Kasumi-1 (cell line): ENCODE data around the gene MT1F.
"Not testable (repeated sequence)": the region's sequence is repeated elsewhere in the genome, so short reads cannot be mapped to it uniquely, and the experiment has no call there.

Experiments used
- DNase-seq, 2 experiments: peaks; one replicate each; lab custom pipeline; 2025; lab: John Stamatoyannopoulos, UW

The MT1F gene

GRCh38 chr16:56657555-56658326 is at the start of gene MT1F:
Gene MT1F, plus strand, starts transcription at chr16:56657959. Its CDS starts 100 bp downstream, at chr16:56658059.
- DNase-seq = no peak

GRCh38 chr16:56608043-56608875 is 49.5 kb upstream of the MT1F start, which contains the start of gene MT2A:
Gene MT2A, plus strand, starts transcription at chr16:56608584. Its CDS starts 72 bp downstream, at chr16:56608656.
- peak; percentile 97 to 99 for DNase-seq

GRCh38 chr16:56608876-56609462 is 48.8 kb upstream of the MT1F start:
- peak in 1 of 2 experiments; percentile 44 for DNase-seq

GRCh38 chr16:56609463-56609921 is 48.3 kb upstream of the MT1F start:
- DNase-seq = peak; percentile 81 to 85

GRCh38 chr16:56610017-56610608 is 47.6 kb upstream of the MT1F start:
- DNase-seq = peak; percentile 66 to 73

GRCh38 chr16:56610609-56611111 is 47.1 kb upstream of the MT1F start:
- DNase-seq = peak in 1 of 2 experiments; percentile 51

- no peak for DNase-seq
Measured at GRCh38 chr16:56611281-56611833, 46.4 kb upstream of the MT1F start.

- no peak for DNase-seq
Measured at GRCh38 chr16:56613706-56614105, 44.1 kb upstream of the MT1F start.

- no peak for DNase-seq
Measured at GRCh38 chr16:56614549-56614991, 43.2 kb upstream of the MT1F start.

- DNase-seq = no peak
Measured at GRCh38 chr16:56615353-56615752, 42.4 kb upstream of the MT1F start.

- DNase-seq = no peak
Measured at GRCh38 chr16:56616608-56617211, 41.0 kb upstream of the MT1F start.

GRCh38 chr16:56617212-56618085 is 40.3 kb upstream of the MT1F start:
- peak; percentile 12 to 31 for DNase-seq

- DNase-seq = no peak
Measured at GRCh38 chr16:56618138-56618537, 39.6 kb upstream of the MT1F start.

GRCh38 chr16:56620339-56620897 is 37.3 kb upstream of the MT1F start:
- DNase-seq = no peak

GRCh38 chr16:56621665-56622445 is 35.9 kb upstream of the MT1F start:
- not testable (repeated sequence) for DNase-seq

- not testable (repeated sequence) for DNase-seq
Measured at GRCh38 chr16:56623184-56623583, 34.6 kb upstream of the MT1F start.

- no peak for DNase-seq
Measured at GRCh38 chr16:56623637-56624036, 34.1 kb upstream of the MT1F start.

- peak; percentile 32 to 37 for DNase-seq
Measured at GRCh38 chr16:56625140-56625942, 32.4 kb upstream of the MT1F start, which contains the start of gene MT1E. Gene MT1E, plus strand, starts transcription at chr16:56625781. Its CDS starts 71 bp downstream, at chr16:56625852.
